HepG2 (cell line): Measurements from ENCODE around the gene RIPK3. TPM values are rescaled to one million over a fixed set of nuclear protein-coding genes. Genes with fewer than 3 reads are reported as not detected.

Experiments used
- ARNT2 ChIP-seq: sonication (generic); formaldehyde crosslinking; IDR thresholded peaks from 2 replicates; pipeline ENCODE4 v1.8.0; 2022; ENCODE audit warnings: mild to moderate bottlenecking, low read depth, missing genetic modification reagents, moderate library complexity
- CHD2 ChIP-seq: IDR thresholded peaks from 2 replicates; pipeline ENCODE4 v1.6.1; 2011; ENCODE audit warnings: low read depth, low read length, improper control_type of control experiment
- GATA4 ChIP-seq: sonication (generic); IDR thresholded peaks from 2 replicates; pipeline ENCODE4 v1.6.1; 2016; ENCODE audit warnings: antibody characterized with exemption, low read depth, borderline replicate concordance
- HDAC2 ChIP-seq: sonication (generic); formaldehyde crosslinking; IDR thresholded peaks from 2 replicates; pipeline ENCODE4 v1.4.0; 2020; ENCODE audit warnings: missing genetic modification reagents
- MBD4 ChIP-seq: IDR thresholded peaks from 2 replicates; pipeline ENCODE4 v1.6.1; 2012; ENCODE audit warnings: low read length, inconsistent platforms, borderline replicate concordance
- POLR2AphosphoS2 ChIP-seq: IDR thresholded peaks from 2 replicates; pipeline ENCODE4 v1.6.1; 2011; ENCODE audit warnings: low read depth, low read length, improper control_type of control experiment
- SIX1 ChIP-seq: sonication (generic); formaldehyde crosslinking; IDR thresholded peaks from 2 replicates; pipeline ENCODE4 v1.4.0; 2020; ENCODE audit warnings: missing genetic modification reagents, borderline replicate concordance
- SKI ChIP-seq: fragments of 450-650 bp; IDR thresholded peaks from one replicate; pipeline ENCODE4 v1.6.1; 2018; ENCODE audit warnings: mild to moderate bottlenecking; ENCODE audit not compliant: partially characterized antibody
- SMARCE1 ChIP-seq: fragments of 450-650 bp; IDR thresholded peaks from 2 replicates; pipeline ENCODE4 v1.6.1; 2017; ENCODE audit warnings: borderline replicate concordance
- TFDP2 ChIP-seq: sonication (generic); formaldehyde crosslinking; IDR thresholded peaks from 2 replicates; pipeline ENCODE4 v1.4.0; 2020; ENCODE audit warnings: missing genetic modification reagents
- THYN1 ChIP-seq: sonication (generic); formaldehyde crosslinking; IDR thresholded peaks from 2 replicates; pipeline ENCODE4 v1.8.1; 2023; ENCODE audit warnings: low read depth, mild to moderate bottlenecking, moderate library complexity, missing genetic modification reagents, borderline replicate concordance
- TIGD3 ChIP-seq: sonication (generic); formaldehyde crosslinking; IDR thresholded peaks from 2 replicates; pipeline ENCODE4 v1.5.1; 2020; ENCODE audit warnings: mild to moderate bottlenecking, missing genetic modification reagents, borderline replicate concordance
- ZNF276 ChIP-seq: sonication (generic); formaldehyde crosslinking; IDR thresholded peaks from 2 replicates; pipeline ENCODE4 v1.4.0; 2020; ENCODE audit warnings: mild to moderate bottlenecking, low read depth, missing genetic modification reagents
- ZNF674 ChIP-seq: sonication (generic); formaldehyde crosslinking; IDR thresholded peaks from 2 replicates; pipeline ENCODE4 v1.5.0; 2020; ENCODE audit warnings: low read depth, mild to moderate bottlenecking, missing genetic modification reagents
- ZNF709 ChIP-seq: sonication (generic); formaldehyde crosslinking; IDR thresholded peaks from 2 replicates; pipeline ENCODE4 v1.5.0; 2020; ENCODE audit warnings: mild to moderate bottlenecking, missing genetic modification reagents
- ZNF761 ChIP-seq: sonication (generic); formaldehyde crosslinking; conservative IDR thresholded peaks from 2 replicates; pipeline ENCODE4 v1.4.0; 2020; ENCODE audit warnings: mild to moderate bottlenecking, missing genetic modification reagents
- ZNF816 ChIP-seq: sonication (generic); formaldehyde crosslinking; IDR thresholded peaks from 2 replicates; pipeline ENCODE4 v1.8.0; 2022; ENCODE audit warnings: missing genetic modification reagents, mild to moderate bottlenecking, borderline replicate concordance
- ZSCAN22 ChIP-seq: sonication (generic); formaldehyde crosslinking; IDR thresholded peaks from 2 replicates; pipeline ENCODE4 v1.4.0; 2020; ENCODE audit warnings: mild to moderate bottlenecking, missing genetic modification reagents
- ZSCAN5A ChIP-seq: sonication (generic); formaldehyde crosslinking; IDR thresholded peaks from 2 replicates; pipeline ENCODE4 v1.8.0; 2022; ENCODE audit warnings: mild to moderate bottlenecking, missing genetic modification reagents, borderline replicate concordance
- polyA plus RNA-seq, 8 experiments: library from polyadenylated mRNA; depleted of rRNA in 3 of 8; stranded (reverse) in 7 of 8; unstranded in 1 of 8; fragments of >200 nt; fragmentation: Illumina TruSeq in 4 of 8; extraction: Trizol in 4 of 8; gene quantifications; 2 replicates each; pipeline versions ENCODE4 v1.2.1 to v1.2.3, GENCODE V29; 2011 to 2016; ENCODE audit warnings: low read depth in 4 of 8, missing spikeins in 1 of 8, mixed read lengths in 1 of 8; ENCODE audit not compliant: insufficient read depth in 1 of 8
- total RNA-seq, 5 experiments: library from RNA; depleted of rRNA; stranded (reverse); fragments of >200 nt; fragmentation: Illumina TruSeq; extraction: Trizol; gene quantifications; 2 replicates each; pipeline ENCODE4 v1.2.3, GENCODE V29; 2016; ENCODE audit warnings: low read depth in 1 of 5
- TF ChIP-seq, protein P1 (sequence below): IDR thresholded peaks from 2 replicates; pipeline ENCODE4 v1.6.1; 2016; ENCODE audit warnings: low read depth, control low read depth
- TF ChIP-seq, protein P2 (sequence below): sonication (generic); formaldehyde crosslinking; IDR thresholded peaks from 2 replicates; pipeline ENCODE4 v1.4.0; 2020; ENCODE audit warnings: missing genetic modification reagents; ENCODE audit errors: not compliant biosample characterization

The RIPK3 gene
- total and polyA plus RNA-seq, 2 of the 13 experiments (the other 11 are each of a cell fraction or from before 2014, with no cell fraction given): not detected

- TF ChIP-seq ZNF276 (CRISPR knock-in tag) (no peak), CHD2 (no peak), POLR2AphosphoS2 (no peak), MBD4 (no peak), SMARCE1 (no peak), ZSCAN22 (CRISPR knock-in tag) (no peak), TFDP2 (CRISPR knock-in tag) (no peak; the same call in none of the 2 replicates), HDAC2 (CRISPR knock-in tag) (peak; percentile 75), SIX1 (CRISPR knock-in tag) (0 out of 2 replicates have a peak, but pooled peaks have one; percentile 36), THYN1 (CRISPR knock-in tag) (no peak), TIGD3 (CRISPR knock-in tag) (no peak), ZNF709 (no peak), ZNF816 (CRISPR knock-in tag) (no peak), ZNF674 (CRISPR knock-in tag) (no peak), GATA4 (no peak), SKI (no peak), ARNT2 (CRISPR knock-in tag) (0 out of 2 replicates have a peak, but pooled peaks have one; percentile 46), ZSCAN5A (no peak; the same call in 1 of the 2 replicates), ZNF761 (no peak)
- TF ChIP-seq, protein P1, sequence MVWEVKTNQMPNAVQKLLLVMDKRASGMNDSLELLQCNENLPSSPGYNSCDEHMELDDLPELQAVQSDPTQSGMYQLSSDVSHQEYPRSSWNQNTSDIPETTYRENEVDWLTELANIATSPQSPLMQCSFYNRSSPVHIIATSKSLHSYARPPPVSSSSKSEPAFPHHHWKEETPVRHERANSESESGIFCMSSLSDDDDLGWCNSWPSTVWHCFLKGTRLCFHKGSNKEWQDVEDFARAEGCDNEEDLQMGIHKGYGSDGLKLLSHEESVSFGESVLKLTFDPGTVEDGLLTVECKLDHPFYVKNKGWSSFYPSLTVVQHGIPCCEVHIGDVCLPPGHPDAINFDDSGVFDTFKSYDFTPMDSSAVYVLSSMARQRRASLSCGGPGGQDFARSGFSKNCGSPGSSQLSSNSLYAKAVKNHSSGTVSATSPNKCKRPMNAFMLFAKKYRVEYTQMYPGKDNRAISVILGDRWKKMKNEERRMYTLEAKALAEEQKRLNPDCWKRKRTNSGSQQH (CRISPR knock-in tag): 0 out of 2 replicates have a peak, but pooled peaks have one; percentile 61
- TF ChIP-seq, protein P2, sequence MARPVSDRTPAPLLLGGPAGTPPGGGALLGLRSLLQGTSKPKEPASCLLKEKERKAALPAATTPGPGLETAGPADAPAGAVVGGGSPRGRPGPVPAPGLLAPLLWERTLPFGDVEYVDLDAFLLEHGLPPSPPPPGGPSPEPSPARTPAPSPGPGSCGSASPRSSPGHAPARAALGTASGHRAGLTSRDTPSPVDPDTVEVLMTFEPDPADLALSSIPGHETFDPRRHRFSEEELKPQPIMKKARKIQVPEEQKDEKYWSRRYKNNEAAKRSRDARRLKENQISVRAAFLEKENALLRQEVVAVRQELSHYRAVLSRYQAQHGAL (CRISPR knock-in tag): no peak
Measured at GRCh38 chr14:24297190-24297964, 42.4 kb downstream of the RIPK3 start (continued).
